IPS-15b (cell line): ENCODE data around the gene PIGO.

Source experiments
- H3K27me3 ChIP-seq: one replicate; pipeline ENCODE4 v1.6.1; 2013; ENCODE audit warnings: low read length; ENCODE audit not compliant: control insufficient read depth, insufficient read depth
- H3K36me3 ChIP-seq: one replicate; pipeline ENCODE4 v1.6.1; 2013; ENCODE audit warnings: low read length; ENCODE audit not compliant: control insufficient read depth, insufficient read depth
- H3K4me1 ChIP-seq: one replicate; pipeline ENCODE4 v1.6.1; 2013; ENCODE audit warnings: mild to moderate bottlenecking, low read length; ENCODE audit not compliant: control insufficient read depth, insufficient read depth
- H3K4me3 ChIP-seq: one replicate; pipeline ENCODE4 v1.5.1; 2013; ENCODE audit warnings: low read depth, low read length
- H3K9ac ChIP-seq: one replicate; pipeline ENCODE4 v1.6.1; 2013; ENCODE audit warnings: low read depth, mild to moderate bottlenecking, low read length
- H3K9me3 ChIP-seq: one replicate; pipeline ENCODE4 v1.6.1; 2013; ENCODE audit warnings: mild to moderate bottlenecking, low read length; ENCODE audit not compliant: control insufficient read depth, insufficient read depth

The PIGO gene

DNA sequence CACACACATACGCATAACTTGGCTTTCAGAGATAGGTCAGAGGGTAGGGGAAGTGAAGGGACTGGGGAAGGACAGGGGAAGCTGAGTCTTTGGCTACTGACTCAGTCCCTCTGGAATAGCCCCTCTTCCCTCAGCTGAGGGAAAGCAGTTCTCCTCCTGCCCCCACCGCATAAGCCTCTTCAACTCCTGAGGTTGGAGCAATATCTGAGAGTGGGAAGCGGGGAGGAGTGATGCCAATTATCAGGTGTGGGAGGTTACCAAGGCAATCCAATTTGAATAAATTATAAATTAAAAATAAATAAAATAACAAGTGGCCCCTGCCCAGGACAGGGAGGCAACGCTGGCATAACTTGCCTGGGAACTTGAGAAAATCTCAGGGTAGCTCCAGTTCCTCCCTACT, 8.2 kb upstream of the PIGO start:
- H3K9ac ChIP-seq: no peak overlapping the region
- H3K36me3 ChIP-seq: peaks cover 20% of the 10 kb centered on the region

GRCh38 chr9:35103660-35104191, 7.3 kb upstream of the PIGO start:
- Histone ChIP-seq H3K27me3 (no peaks in the 10 kb centered on the region), H3K9ac (no peak overlapping the region), H3K4me3 (peak overlapping the region; percentile 99), H3K4me1 (peaks cover 2% of the 10 kb centered on the region), H3K9me3 (no peaks in the 10 kb centered on the region), H3K36me3 (peaks cover 20% of the 10 kb centered on the region)

More for the DNA sequence above, 8.2 kb upstream of the PIGO start:
- Histone ChIP-seq H3K27me3 (no peaks in the 10 kb centered on the region), H3K4me1 (peaks cover 2% of the 10 kb centered on the region), H3K4me3 (no peak overlapping the region), H3K9me3 (no peaks in the 10 kb centered on the region)

- peaks cover 2% of the 10 kb centered on the region for H3K4me1 ChIP-seq
- peak within 1 kb of the TSS; percentile 99 for H3K9ac ChIP-seq
- no peaks in the 10 kb centered on the region for H3K27me3 ChIP-seq
- H3K9me3 ChIP-seq: no peaks in the 10 kb centered on the region
- H3K4me3 ChIP-seq: peak within 1 kb of the TSS; percentile 99
- H3K36me3 ChIP-seq: peaks cover 15% of the 10 kb centered on the region
Measured at GRCh38 chr9:35102769-35103659, 6.6 kb upstream of the PIGO start, which contains the start of gene STOML2. Gene STOML2, minus strand, starts transcription at chr9:35103131. Its CDS starts 37 bp downstream, at chr9:35103094.

DNA sequence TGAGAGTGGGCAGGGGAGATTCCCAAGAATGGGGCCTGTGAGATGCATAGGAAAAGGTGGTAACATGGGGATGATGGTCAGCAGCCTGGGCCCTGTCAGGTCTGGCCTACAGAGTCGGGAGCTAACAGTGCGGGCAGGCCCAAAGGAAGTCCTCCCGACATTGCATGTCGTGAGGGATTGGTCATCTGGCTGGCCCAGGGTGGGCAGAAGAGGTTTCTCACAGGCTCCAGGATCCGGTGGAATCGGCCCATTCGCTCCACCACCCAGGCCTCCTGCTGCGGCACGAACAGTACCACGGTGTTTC, 6.0 kb upstream of the PIGO start:
- peak overlapping the region; percentile 99 for H3K9ac ChIP-seq
- peaks cover 15% of the 10 kb centered on the region for H3K36me3 ChIP-seq
- peak overlapping the region; percentile 99 for H3K4me3 ChIP-seq
- no peaks in the 10 kb centered on the region for H3K9me3 ChIP-seq
- H3K4me1 ChIP-seq: peaks cover 2% of the 10 kb centered on the region
- no peaks in the 10 kb centered on the region for H3K27me3 ChIP-seq

- H3K27me3 ChIP-seq: no peaks in the 10 kb centered on the region
- H3K36me3 ChIP-seq: peaks cover 12% of the 10 kb centered on the region
Measured at GRCh38 chr9:35097573-35097972, 1.2 kb upstream of the PIGO start.

GRCh38 chr9:35091536-35091935, 4.9 kb downstream of the PIGO start:
- H3K4me1 ChIP-seq: no peaks in the 10 kb centered on the region
- H3K9me3 ChIP-seq: no peaks in the 10 kb centered on the region
- H3K36me3 ChIP-seq: peaks cover 35% of the 10 kb centered on the region
- no peak overlapping the region for H3K9ac ChIP-seq
- no peak overlapping the region for H3K4me3 ChIP-seq
- no peaks in the 10 kb centered on the region for H3K27me3 ChIP-seq

More at GRCh38 chr9:35097573-35097972, 1.2 kb upstream of the PIGO start:
- H3K9ac ChIP-seq: no peak overlapping the region
- no peaks in the 10 kb centered on the region for H3K9me3 ChIP-seq
- peaks cover 2% of the 10 kb centered on the region for H3K4me1 ChIP-seq
- no peak overlapping the region for H3K4me3 ChIP-seq

GRCh38 chr9:35089434-35089833, 7.0 kb downstream of the PIGO start:
- Histone ChIP-seq H3K36me3 (peaks cover 35% of the 10 kb centered on the region), H3K4me3 (no peak overlapping the region), H3K4me1 (no peaks in the 10 kb centered on the region), H3K9ac (no peak overlapping the region), H3K27me3 (no peaks in the 10 kb centered on the region), H3K9me3 (no peaks in the 10 kb centered on the region)

DNA sequence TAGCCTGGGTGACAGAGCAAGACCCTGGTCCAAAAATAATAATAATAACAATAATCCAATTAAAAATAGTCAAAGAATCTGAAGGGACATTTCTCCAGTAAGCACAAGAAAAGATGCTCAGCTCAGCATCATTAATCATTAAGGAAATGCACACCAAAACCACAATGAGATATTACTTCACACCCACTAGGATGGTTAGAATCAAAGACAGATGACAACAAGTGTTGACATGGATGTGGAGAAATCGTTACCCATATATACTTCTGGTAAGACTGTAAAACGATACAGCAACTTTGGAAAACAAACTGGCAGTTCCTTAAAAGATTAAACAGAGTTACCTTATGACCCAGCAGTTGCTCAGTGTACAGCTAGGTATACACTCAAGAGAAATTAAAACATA, 11.3 kb downstream of the PIGO start:
- Histone ChIP-seq H3K36me3 (peaks cover 10% of the 10 kb centered on the region), H3K9ac (no peak overlapping the region), H3K4me1 (no peaks in the 10 kb centered on the region), H3K4me3 (no peak overlapping the region), H3K27me3 (no peaks in the 10 kb centered on the region), H3K9me3 (no peaks in the 10 kb centered on the region)

GRCh38 chr9:35079426-35080341, 16.7 kb downstream of the PIGO start, which contains the start of gene FANCG:
Gene FANCG, minus strand, starts transcription at chr9:35079942. Its CDS starts 418 bp downstream, at chr9:35079524.
- H3K36me3 ChIP-seq: peaks cover 21% of the 10 kb centered on the region
- no peaks in the 10 kb centered on the region for H3K9me3 ChIP-seq
- peak within 1 kb of the TSS; percentile 98 for H3K4me3 ChIP-seq
- H3K4me1 ChIP-seq: peaks cover 8% of the 10 kb centered on the region
- H3K27me3 ChIP-seq: no peaks in the 10 kb centered on the region
- peak within 1 kb of the TSS; percentile 88 for H3K9ac ChIP-seq

GRCh38 chr9:35079041-35079425, 17.4 kb downstream of the PIGO start:
- H3K36me3 ChIP-seq: peaks cover 28% of the 10 kb centered on the region
- H3K9ac ChIP-seq: peak overlapping the region; percentile 88
- peak overlapping the region; percentile 98 for H3K4me3 ChIP-seq
- no peaks in the 10 kb centered on the region for H3K9me3 ChIP-seq
- peaks cover 8% of the 10 kb centered on the region for H3K4me1 ChIP-seq
- H3K27me3 ChIP-seq: no peaks in the 10 kb centered on the region

- Histone ChIP-seq H3K4me1 (peaks cover 8% of the 10 kb centered on the region), H3K27me3 (no peaks in the 10 kb centered on the region), H3K9ac (peak overlapping the region; percentile 14), H3K36me3 (peaks cover 30% of the 10 kb centered on the region), H3K4me3 (peak overlapping the region; percentile 98), H3K9me3 (no peaks in the 10 kb centered on the region)
Measured at GRCh38 chr9:35078066-35078465, 18.3 kb downstream of the PIGO start.
